22Rv1 (cell line): ENCODE measurements around the gene HS3ST6.
A peak's percentile ranks its signal among the peaks of the same experiment; 100 is the strongest.

ENCODE experiments used
- H3K27ac ChIP-seq: fragments of 450-650 bp; 2 replicates; pipeline ENCODE4 v1.5.1; 2017
- ZFX ChIP-seq: fragments of 450-650 bp; IDR thresholded peaks from 2 replicates; pipeline ENCODE4 v1.6.1; 2017; ENCODE audit warnings: antibody characterized with exemption, borderline replicate concordance
- TF ChIP-seq, protein P1 (sequence below): fragments of 450-650 bp; IDR thresholded peaks from 2 replicates; pipeline ENCODE4 v1.5.1; 2017; ENCODE audit warnings: mild to moderate bottlenecking

The HS3ST6 gene

DNA sequence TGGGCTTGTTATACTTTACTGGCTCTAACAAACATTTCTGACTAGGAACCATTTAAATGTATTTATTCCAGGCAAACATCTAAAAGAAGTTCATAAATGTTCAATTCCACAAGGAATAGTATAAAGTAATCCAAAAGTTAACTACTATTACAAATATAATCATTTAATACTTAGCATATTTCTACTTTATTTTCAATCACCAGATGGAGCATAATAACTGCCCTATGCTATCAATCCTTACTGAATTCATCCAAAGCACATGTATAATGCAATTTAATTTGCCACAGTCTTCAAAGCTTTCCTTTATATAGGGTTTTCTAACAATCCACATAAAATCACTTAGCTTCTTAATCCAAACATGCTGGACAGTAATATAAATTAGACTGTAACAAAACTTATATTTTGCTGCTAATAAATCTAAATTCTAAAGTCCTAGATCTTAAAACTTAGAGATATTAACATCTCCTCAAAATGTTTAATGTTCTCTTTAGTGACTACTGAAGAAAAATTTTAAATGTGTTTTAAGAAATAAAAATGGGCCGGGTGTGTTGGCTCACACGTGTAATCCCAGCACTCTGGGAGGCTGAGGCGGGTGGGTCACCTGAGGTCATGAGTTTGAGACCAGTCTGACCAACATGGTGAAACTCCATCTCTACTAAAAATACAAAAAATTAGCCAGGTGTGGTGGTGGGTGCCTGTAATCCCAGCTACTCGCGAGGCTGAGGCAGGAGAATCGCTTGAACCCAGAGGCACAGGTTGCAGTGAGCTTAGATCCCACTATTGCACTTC, 52.1 kb downstream of the HS3ST6 start:
- no peak overlapping the region for H3K27ac ChIP-seq
- TF ChIP-seq, protein P1, sequence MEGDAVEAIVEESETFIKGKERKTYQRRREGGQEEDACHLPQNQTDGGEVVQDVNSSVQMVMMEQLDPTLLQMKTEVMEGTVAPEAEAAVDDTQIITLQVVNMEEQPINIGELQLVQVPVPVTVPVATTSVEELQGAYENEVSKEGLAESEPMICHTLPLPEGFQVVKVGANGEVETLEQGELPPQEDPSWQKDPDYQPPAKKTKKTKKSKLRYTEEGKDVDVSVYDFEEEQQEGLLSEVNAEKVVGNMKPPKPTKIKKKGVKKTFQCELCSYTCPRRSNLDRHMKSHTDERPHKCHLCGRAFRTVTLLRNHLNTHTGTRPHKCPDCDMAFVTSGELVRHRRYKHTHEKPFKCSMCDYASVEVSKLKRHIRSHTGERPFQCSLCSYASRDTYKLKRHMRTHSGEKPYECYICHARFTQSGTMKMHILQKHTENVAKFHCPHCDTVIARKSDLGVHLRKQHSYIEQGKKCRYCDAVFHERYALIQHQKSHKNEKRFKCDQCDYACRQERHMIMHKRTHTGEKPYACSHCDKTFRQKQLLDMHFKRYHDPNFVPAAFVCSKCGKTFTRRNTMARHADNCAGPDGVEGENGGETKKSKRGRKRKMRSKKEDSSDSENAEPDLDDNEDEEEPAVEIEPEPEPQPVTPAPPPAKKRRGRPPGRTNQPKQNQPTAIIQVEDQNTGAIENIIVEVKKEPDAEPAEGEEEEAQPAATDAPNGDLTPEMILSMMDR = no peak
- TF ChIP-seq ZFX = no peak

DNA sequence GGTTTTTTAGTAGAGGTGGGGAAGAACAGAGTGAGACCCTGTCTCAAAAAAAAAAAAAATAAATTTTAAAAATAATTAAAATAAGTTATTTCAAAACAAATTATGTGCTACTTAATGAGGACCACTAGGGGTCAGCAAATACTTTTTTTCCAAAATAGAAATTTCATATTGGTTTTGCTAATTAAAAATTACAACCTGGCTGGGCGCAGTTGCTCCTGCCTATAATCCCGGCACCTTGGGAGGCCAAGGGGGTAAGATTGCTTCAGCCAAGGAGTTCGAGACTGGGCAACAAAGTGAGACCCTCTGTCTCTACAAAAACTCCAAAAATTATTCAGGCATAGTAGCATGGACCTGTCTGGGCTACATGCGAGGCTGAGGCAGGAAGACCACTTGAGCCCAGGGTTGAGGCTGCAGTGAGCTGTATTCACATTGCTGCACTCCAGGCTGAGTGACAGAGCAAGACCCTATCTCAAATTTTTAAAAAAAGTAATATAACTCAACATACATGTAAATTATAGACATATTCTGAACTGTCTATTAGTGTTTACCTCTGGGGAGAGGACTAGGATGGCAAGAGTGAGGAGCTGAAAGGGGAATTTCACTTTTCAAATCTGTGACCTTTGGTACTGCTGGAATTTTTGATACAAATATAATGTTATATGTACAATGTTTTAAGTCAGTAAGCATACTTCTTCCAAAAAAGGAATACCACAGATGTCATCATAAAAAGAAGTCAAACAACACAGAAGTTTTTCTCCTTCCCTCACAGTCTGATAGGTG, 54.3 kb downstream of the HS3ST6 start:
- no peak for TF ChIP-seq ZFX
- TF ChIP-seq, protein P1 = peak; percentile 79
- H3K27ac ChIP-seq = no peak overlapping the region

DNA sequence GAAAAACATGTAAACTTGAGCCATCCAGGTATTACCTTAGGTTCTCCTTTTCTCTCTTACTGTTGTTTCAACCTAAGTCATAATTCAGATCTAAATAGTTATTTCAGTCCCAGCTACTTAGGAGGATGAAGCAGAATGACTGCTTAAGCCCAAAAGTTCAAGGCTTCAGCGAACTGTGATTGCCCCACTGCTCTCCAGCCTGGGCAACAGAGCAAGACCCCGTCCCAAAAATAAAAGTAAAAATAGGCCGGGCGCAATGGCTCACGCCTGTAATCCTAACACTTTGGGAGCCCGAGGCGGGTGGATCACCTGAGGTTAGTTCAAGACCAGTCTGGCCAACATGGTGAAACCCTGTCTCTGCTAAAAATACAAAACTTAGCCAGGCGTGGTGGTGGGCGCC, 55.8 kb downstream of the HS3ST6 start:
- TF ChIP-seq, protein P1 = no peak
- TF ChIP-seq ZFX = no peak
- H3K27ac ChIP-seq = no peak overlapping the region

DNA sequence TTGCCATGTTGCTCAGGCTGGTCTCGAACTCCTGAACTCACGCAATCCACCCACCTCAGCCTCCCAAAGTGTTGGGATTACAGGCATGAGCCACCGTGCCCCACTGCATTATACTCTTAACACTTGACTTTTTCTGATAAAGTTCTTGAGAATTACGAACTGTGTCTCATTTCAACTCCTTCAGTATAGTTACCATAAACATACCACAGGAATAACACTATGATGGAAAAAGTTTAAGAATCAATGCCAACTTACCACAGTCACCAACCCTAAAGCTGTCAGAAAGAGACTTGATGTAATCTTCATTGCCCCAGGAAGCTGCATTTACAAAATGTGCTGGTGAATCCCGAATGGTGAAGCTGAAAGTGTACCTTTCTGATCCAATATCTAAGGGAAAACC, 56.5 kb downstream of the HS3ST6 start:
- TF ChIP-seq ZFX = no peak
- TF ChIP-seq, protein P1 = no peak
- no peak overlapping the region for H3K27ac ChIP-seq
